ENCODE measurements around the gene SHB. TPM values are rescaled to one million over a fixed set of nuclear protein-coding genes. Genes with fewer than 3 reads are reported as not detected.

The SHB gene
- total and polyA plus RNA-seq, 2 of the 13 experiments (the other 11 are each of a cell fraction or from before 2014, with no cell fraction given), result 19.4 to 20.7 TPM

- TF ChIP-seq, protein P1, sequence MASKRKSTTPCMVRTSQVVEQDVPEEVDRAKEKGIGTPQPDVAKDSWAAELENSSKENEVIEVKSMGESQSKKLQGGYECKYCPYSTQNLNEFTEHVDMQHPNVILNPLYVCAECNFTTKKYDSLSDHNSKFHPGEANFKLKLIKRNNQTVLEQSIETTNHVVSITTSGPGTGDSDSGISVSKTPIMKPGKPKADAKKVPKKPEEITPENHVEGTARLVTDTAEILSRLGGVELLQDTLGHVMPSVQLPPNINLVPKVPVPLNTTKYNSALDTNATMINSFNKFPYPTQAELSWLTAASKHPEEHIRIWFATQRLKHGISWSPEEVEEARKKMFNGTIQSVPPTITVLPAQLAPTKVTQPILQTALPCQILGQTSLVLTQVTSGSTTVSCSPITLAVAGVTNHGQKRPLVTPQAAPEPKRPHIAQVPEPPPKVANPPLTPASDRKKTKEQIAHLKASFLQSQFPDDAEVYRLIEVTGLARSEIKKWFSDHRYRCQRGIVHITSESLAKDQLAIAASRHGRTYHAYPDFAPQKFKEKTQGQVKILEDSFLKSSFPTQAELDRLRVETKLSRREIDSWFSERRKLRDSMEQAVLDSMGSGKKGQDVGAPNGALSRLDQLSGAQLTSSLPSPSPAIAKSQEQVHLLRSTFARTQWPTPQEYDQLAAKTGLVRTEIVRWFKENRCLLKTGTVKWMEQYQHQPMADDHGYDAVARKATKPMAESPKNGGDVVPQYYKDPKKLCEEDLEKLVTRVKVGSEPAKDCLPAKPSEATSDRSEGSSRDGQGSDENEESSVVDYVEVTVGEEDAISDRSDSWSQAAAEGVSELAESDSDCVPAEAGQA (IDR thresholded peaks at IDR 0.05; ENCODE audit: low read depth), result no peak
- TF ChIP-seq, protein P1 (CRISPR knock-in tag; IDR thresholded peaks at IDR 0.05; ENCODE audit: borderline replicate concordance), result no peak
- TF ChIP-seq ZNF230 (CRISPR knock-in tag; IDR thresholded peaks at IDR 0.05) (no peak), ZNF713 (CRISPR knock-in tag; IDR thresholded peaks at IDR 0.05) (no peak), SOX5 (CRISPR knock-in tag; IDR thresholded peaks at IDR 0.05; ENCODE audit: borderline replicate concordance) (peak; percentile 36; the same call in 1 of the 2 replicates), ZNF670 (CRISPR knock-in tag; IDR thresholded peaks at IDR 0.05; ENCODE audit: borderline replicate concordance) (no peak), BORCS8-MEF2B (CRISPR knock-in tag; IDR thresholded peaks at IDR 0.05) (no peak), ZNF138 (CRISPR knock-in tag; IDR thresholded peaks at IDR 0.05; ENCODE audit: low read depth) (no peak), ZNF329 (CRISPR knock-in tag; IDR thresholded peaks at IDR 0.05; ENCODE audit: low read depth) (no peak), CEBPZ (IDR thresholded peaks at IDR 0.05; ENCODE audit: low read length) (no peak), MED8 (CRISPR knock-in tag; IDR thresholded peaks at IDR 0.05; ENCODE audit: insufficient replicate concordance) (no peak), KLF6 (CRISPR knock-in tag; IDR thresholded peaks at IDR 0.05) (no peak), YY1 (IDR thresholded peaks at IDR 0.05; ENCODE audit: insufficient read depth, insufficient replicate concordance, low read depth, low read length) (no peak), SRY (CRISPR knock-in tag; IDR thresholded peaks at IDR 0.05) (0 out of 2 replicates have a peak, but pooled peaks have one; percentile 38), ZFP37 (CRISPR knock-in tag; IDR thresholded peaks at IDR 0.05; ENCODE audit: borderline replicate concordance) (no peak), ZNF776 (CRISPR knock-in tag; IDR thresholded peaks at IDR 0.05) (no peak)
- TF ChIP-seq, protein P2, sequence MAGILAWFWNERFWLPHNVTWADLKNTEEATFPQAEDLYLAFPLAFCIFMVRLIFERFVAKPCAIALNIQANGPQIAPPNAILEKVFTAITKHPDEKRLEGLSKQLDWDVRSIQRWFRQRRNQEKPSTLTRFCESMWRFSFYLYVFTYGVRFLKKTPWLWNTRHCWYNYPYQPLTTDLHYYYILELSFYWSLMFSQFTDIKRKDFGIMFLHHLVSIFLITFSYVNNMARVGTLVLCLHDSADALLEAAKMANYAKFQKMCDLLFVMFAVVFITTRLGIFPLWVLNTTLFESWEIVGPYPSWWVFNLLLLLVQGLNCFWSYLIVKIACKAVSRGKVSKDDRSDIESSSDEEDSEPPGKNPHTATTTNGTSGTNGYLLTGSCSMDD (CRISPR knock-in tag; IDR thresholded peaks at IDR 0.05), result no peak
These were observed 102.5 kb downstream of the SHB start (continued) for GRCh38 chr9:37966412-37967013.

All from HepG2 (cell line).